Kidney epithelial cell (primary cell): Measurements from ENCODE around the gene SFSWAP. TPM values are rescaled to one million over a fixed set of nuclear protein-coding genes. Genes with fewer than 3 reads are reported as not detected.

ENCODE experiments used
- DNase-seq: peaks from one replicate; pipeline ENCODE4 v3.0.0-alpha.2; 2010; ENCODE audit warnings: low read depth
- H3K27me3 ChIP-seq: 2 replicates; pipeline ENCODE4 v1.6.0; 2011; ENCODE audit warnings: low read length; ENCODE audit not compliant: control insufficient read depth, insufficient read depth
- H3K36me3 ChIP-seq: 2 replicates; pipeline ENCODE4 v1.5.1; 2011; ENCODE audit warnings: low read length; ENCODE audit not compliant: control insufficient read depth, insufficient read depth
- H3K4me3 ChIP-seq: 2 replicates; pipeline ENCODE4 v1.5.1; 2011; ENCODE audit warnings: low read depth, mild to moderate bottlenecking, control low read depth, low read length
- total RNA-seq: library from RNA; depleted of rRNA; stranded (reverse); fragments of >200 nt; gene quantifications from 2 replicates; pipeline ENCODE4 v1.2.3, GENCODE V29; 2015
- TF ChIP-seq, protein P1 (sequence below): IDR thresholded peaks from 2 replicates; pipeline ENCODE4 v1.5.1; 2011; ENCODE audit warnings: mild to moderate bottlenecking, moderate library complexity, low read length, control low read depth, inconsistent platforms; ENCODE audit not compliant: insufficient read depth, poor library complexity, severe bottlenecking

The SFSWAP gene
- total RNA-seq, 1 donor from 2014 or later, result 27.7 TPM

DNA sequence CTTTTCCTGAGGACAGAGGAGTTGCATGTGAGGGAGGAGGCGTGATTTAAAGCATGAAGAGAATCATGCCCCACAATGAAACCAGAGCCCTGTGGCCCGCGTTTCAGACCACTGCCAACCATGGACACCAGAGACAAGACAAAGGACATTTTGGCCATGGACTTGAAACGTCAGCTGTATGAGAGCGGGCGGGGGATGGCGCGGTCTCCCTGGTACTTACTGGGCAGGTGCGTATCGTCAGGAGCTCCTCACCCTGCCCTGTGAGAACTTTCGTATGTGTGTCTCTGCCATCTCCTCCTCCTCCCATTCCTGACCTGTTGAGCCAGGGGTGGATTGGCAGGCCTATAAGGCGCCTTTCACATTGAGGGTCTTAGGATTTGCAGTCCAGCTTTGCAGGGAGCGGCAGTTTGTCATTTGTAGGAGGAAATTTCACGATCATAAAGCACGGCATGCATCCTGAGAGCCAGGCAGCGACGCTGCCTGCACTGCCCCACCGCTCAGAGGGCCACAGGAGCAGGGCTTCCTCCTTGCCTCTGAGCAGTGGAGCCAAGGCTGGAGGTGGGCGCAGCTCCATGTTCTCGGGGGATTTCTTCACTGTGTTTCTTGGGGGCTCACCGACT lies 22.2 kb downstream of the SFSWAP start:
- no peak for DNase-seq
- TF ChIP-seq, protein P1, sequence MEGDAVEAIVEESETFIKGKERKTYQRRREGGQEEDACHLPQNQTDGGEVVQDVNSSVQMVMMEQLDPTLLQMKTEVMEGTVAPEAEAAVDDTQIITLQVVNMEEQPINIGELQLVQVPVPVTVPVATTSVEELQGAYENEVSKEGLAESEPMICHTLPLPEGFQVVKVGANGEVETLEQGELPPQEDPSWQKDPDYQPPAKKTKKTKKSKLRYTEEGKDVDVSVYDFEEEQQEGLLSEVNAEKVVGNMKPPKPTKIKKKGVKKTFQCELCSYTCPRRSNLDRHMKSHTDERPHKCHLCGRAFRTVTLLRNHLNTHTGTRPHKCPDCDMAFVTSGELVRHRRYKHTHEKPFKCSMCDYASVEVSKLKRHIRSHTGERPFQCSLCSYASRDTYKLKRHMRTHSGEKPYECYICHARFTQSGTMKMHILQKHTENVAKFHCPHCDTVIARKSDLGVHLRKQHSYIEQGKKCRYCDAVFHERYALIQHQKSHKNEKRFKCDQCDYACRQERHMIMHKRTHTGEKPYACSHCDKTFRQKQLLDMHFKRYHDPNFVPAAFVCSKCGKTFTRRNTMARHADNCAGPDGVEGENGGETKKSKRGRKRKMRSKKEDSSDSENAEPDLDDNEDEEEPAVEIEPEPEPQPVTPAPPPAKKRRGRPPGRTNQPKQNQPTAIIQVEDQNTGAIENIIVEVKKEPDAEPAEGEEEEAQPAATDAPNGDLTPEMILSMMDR, result no peak
- Histone ChIP-seq H3K36me3 (peaks cover 2% of the 10 kb centered on the region), H3K27me3 (no peaks in the 10 kb centered on the region), H3K4me3 (no peak overlapping the region)

DNA sequence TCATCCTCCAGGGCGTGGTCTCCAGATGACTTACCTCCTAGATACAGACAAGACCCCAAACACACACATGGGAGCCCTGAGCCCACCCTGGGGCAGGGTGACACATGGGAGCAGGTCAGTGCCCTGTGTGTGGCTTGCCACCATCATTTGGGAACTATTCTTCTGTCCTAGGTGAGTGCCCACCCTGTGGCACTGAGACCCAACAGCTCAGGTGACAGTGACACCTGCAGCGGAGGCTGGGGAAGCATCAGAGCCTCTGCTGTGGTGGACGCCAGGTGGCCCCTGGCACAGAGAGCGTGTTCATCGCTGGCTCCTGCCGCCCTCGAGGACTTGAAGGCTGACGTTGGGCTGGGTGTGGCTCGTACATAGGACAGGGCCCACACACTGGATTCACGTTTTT lies 23.0 kb downstream of the SFSWAP start:
- no peak for DNase-seq
- peaks cover 2% of the 10 kb centered on the region for H3K36me3 ChIP-seq
- H3K27me3 ChIP-seq, result no peaks in the 10 kb centered on the region

DNA sequence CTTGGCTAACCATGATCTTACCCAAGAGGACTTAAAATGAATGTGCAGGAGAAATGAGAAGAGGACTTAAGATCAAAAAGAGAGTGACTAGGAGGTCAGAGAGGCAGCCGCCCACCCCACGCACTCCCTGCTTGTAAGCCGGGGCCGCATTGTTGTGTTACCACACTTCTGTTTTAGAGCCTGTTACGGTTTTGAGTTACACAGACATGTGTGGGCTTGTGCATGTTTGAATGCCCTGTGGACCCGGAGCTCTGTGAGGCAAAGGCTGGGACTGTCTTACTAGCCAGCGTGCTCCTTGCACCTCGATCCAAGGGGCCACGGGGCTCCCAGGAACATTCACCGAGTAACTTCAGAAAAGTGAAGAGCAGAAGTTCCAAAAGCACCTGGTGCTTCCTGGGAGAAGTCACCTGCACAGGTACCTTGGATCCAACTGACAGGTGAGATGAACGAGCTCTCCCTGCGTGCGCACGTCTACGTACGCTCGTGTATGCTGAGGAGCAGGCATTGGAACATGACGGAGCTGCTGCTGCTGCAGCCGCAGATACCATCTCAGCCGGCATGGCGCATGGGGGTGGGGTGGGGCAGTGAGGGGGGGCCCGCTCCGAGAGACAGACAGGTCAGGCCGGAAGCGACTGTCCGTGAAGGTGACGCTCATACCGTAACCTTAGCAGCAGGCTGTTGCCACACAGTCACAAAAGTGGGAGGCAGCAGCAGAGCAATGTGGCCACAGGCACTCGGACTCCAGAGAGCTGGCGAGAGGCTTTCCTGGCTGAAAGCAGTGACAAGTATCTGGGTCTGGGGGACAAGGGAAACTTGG lies 23.7 kb downstream of the SFSWAP start:
- TF ChIP-seq, protein P1, result no peak
- H3K27me3 ChIP-seq, result no peaks in the 10 kb centered on the region
- peaks cover 2% of the 10 kb centered on the region for H3K36me3 ChIP-seq
- no peak overlapping the region for H3K4me3 ChIP-seq
- DNase-seq, result no peak

More for the DNA sequence above, 23.0 kb downstream of the SFSWAP start:
- H3K4me3 ChIP-seq, result no peak overlapping the region
- TF ChIP-seq, protein P1, result no peak

DNA sequence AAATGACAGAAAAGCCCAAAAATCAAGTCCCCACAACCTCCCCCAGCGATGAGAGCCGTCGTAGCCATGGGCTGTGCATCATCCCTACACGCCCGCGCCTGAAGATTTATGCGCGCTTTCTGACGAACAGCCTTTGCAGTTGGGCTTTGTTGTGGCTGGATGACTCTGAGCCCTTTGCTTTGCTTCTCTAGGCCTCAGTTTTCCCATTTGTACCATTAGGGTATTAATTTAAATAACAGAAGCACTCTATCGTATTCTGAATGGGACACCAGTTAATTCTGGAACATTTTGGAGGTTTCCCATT lies 24.2 kb downstream of the SFSWAP start:
- H3K4me3 ChIP-seq, result no peak overlapping the region
- TF ChIP-seq, protein P1, result no peak
- peaks cover 2% of the 10 kb centered on the region for H3K36me3 ChIP-seq
- no peak for DNase-seq
- no peaks in the 10 kb centered on the region for H3K27me3 ChIP-seq

DNA sequence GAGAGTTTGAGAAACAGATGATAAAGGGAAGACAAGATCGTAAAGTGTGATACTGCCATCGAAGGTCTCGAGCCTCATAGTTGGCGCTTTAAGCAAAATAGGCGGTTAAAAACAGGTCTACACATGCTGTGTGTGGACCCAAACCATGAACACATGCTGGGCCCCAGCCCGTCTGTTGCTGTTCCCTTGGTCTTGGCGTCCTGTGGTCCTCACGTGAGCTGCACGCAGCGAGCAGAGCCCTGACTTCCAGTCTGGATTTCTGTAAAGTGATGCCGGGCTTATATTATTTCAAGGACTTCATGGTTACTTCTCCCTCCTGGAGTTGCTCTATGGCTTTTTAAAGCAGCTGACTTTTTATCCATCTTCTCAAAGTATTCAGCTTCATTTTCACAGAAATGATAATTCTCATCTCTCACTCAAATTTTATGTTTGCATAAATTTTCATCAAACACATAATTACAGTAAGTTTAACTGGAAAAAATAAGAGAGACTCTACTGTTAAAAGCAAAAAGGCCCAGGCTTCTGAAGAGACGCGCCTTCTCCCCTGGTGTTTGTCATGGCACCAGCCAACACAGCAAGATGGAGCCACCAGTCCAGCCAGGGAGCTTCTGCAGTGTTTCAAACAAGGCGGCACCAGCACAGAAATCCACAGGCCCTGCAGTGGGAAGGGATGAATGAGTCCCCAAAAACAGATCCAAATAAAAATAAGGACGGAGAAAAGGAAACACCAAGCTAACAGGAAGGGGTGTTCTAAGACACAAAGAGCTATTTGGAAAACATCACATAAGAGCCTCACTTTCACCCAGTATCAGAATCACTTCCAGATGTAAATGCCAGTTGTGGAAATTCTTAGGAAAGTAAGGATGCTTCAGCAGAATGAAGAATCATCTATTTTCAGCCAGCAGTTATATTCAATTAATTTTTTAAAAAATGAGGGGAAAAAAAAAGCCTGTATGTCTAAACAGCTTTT lies 24.9 kb downstream of the SFSWAP start:
- H3K27me3 ChIP-seq, result no peaks in the 10 kb centered on the region
- DNase-seq, result no peak
- TF ChIP-seq, protein P1, result no peak
- peaks cover 2% of the 10 kb centered on the region for H3K36me3 ChIP-seq
- no peak overlapping the region for H3K4me3 ChIP-seq
